WTC11 (cell line): ENCODE measurements around the gene LRFN2. TPM values are rescaled to one million over a fixed set of nuclear protein-coding genes. Genes with fewer than 3 reads are reported as not detected.

Source experiments
- ATAC-seq: fragments of 200-7000 bp; cut with Tn5 transposase; 2 replicates; pipeline ENCODE4 v1.10.0; 2021; ENCODE audit warnings: mild to moderate bottlenecking, moderate library complexity
- CTCF ChIA-PET: fragments of 300-600 bp; sonication (Branson Sonifier 250); formaldehyde crosslinking; loops from one replicate; lab custom pipeline; 2021; ENCODE audit warnings: antibody characterized with exemption; lab: Charles Lee
- POLR2A ChIA-PET: fragments of 350-600 bp; sonication (Branson Sonifier 250); formaldehyde crosslinking; loops from one replicate; lab custom pipeline; 2021; ENCODE audit warnings: antibody characterized with exemption; lab: Charles Lee
- DNase-seq: peaks from one replicate; pipeline ENCODE4 v3.0.0; 2021; ENCODE audit warnings: low spot score
- H3K27ac Mint-ChIP-seq: 2 replicates; pipeline ENCODE4 v1.8.0; 2021; ENCODE audit warnings: mixed read lengths
- H3K27me3 Mint-ChIP-seq: 2 replicates; pipeline ENCODE4 v1.8.0; 2021; ENCODE audit warnings: low read depth, mild to moderate bottlenecking, moderate library complexity, mixed read lengths
- H3K36me3 Mint-ChIP-seq: 2 replicates; pipeline ENCODE4 v1.8.0; 2021; ENCODE audit warnings: mixed read lengths
- H3K4me1 Mint-ChIP-seq: 2 replicates; pipeline ENCODE4 v1.8.0; 2022; ENCODE audit warnings: mixed read lengths
- H3K4me3 Mint-ChIP-seq: 2 replicates; pipeline ENCODE4 v1.8.0; 2021; ENCODE audit warnings: mild to moderate bottlenecking, moderate library complexity, mixed read lengths
- H3K9me3 Mint-ChIP-seq: 2 replicates; pipeline ENCODE4 v1.8.0; 2021; ENCODE audit warnings: mixed read lengths
- ATF2 ChIP-seq: sonication (generic); formaldehyde crosslinking; IDR thresholded peaks from 2 replicates; pipeline ENCODE4 v1.8.1; 2022; ENCODE audit warnings: low read depth, missing genetic modification reagents, borderline replicate concordance
- ATF6 ChIP-seq: sonication (generic); formaldehyde crosslinking; IDR thresholded peaks from 2 replicates; pipeline ENCODE4 v1.8.1; 2023; ENCODE audit warnings: mild to moderate bottlenecking, missing genetic modification reagents
- E2F1 ChIP-seq: sonication (generic); formaldehyde crosslinking; IDR thresholded peaks from 2 replicates; pipeline ENCODE4 v1.8.0; 2022; ENCODE audit warnings: mild to moderate bottlenecking, missing genetic modification reagents
- ERG ChIP-seq: fragments of 250-450 bp; sonication (Bioruptor Pico); IDR thresholded peaks from 2 replicates; pipeline ENCODE4 v1.8.0; 2021; ENCODE audit warnings: mild to moderate bottlenecking
- FOXK1 ChIP-seq: sonication (generic); formaldehyde crosslinking; IDR thresholded peaks from 2 replicates; pipeline ENCODE4 v1.8.0; 2022; ENCODE audit warnings: mild to moderate bottlenecking, moderate library complexity, missing genetic modification reagents
- NFE2L1 ChIP-seq: sonication (generic); formaldehyde crosslinking; IDR thresholded peaks from 2 replicates; pipeline ENCODE4 v1.8.1; 2023; ENCODE audit warnings: missing genetic modification reagents
- NFYB ChIP-seq: sonication (generic); formaldehyde crosslinking; conservative IDR thresholded peaks from 2 replicates; pipeline ENCODE4 v1.8.0; 2022; ENCODE audit warnings: low read depth, missing genetic modification reagents
- NR2C2 ChIP-seq: sonication (generic); formaldehyde crosslinking; IDR thresholded peaks from 2 replicates; pipeline ENCODE4 v1.8.0; 2022; ENCODE audit warnings: mild to moderate bottlenecking, missing genetic modification reagents
- NR3C1 ChIP-seq: sonication (generic); formaldehyde crosslinking; conservative IDR thresholded peaks from 2 replicates; pipeline ENCODE4 v1.8.1; 2023; ENCODE audit warnings: low read depth, mild to moderate bottlenecking, missing genetic modification reagents
- OVOL2 ChIP-seq: fragments of 250-450 bp; sonication (Bioruptor Pico); IDR thresholded peaks from 2 replicates; pipeline ENCODE4 v1.9.0; 2021; ENCODE audit warnings: mild to moderate bottlenecking, borderline replicate concordance
- STAT6 ChIP-seq: sonication (generic); formaldehyde crosslinking; conservative IDR thresholded peaks from 2 replicates; pipeline ENCODE4 v1.8.1; 2023; ENCODE audit warnings: mild to moderate bottlenecking, low read depth, missing genetic modification reagents, moderate library complexity
- TEAD4 ChIP-seq: sonication (generic); formaldehyde crosslinking; IDR thresholded peaks from 2 replicates; pipeline ENCODE4 v1.8.0; 2022; ENCODE audit warnings: mild to moderate bottlenecking, missing genetic modification reagents
- ZBTB21 ChIP-seq: sonication (generic); formaldehyde crosslinking; IDR thresholded peaks from 2 replicates; pipeline ENCODE4 v1.8.1; 2023; ENCODE audit warnings: mild to moderate bottlenecking, missing genetic modification reagents, borderline replicate concordance
- ZNF219 ChIP-seq: sonication (generic); formaldehyde crosslinking; IDR thresholded peaks from 2 replicates; pipeline ENCODE4 v1.8.0; 2023; ENCODE audit warnings: missing genetic modification reagents, mild to moderate bottlenecking, borderline replicate concordance
- ZNF232 ChIP-seq: sonication (generic); formaldehyde crosslinking; IDR thresholded peaks from 2 replicates; pipeline ENCODE4 v1.8.0; 2022; ENCODE audit warnings: mild to moderate bottlenecking, missing genetic modification reagents
- ZNF317 ChIP-seq: sonication (generic); formaldehyde crosslinking; IDR thresholded peaks from 2 replicates; pipeline ENCODE4 v1.8.1; 2023; ENCODE audit warnings: low read depth, mild to moderate bottlenecking, moderate library complexity, missing genetic modification reagents, borderline replicate concordance
- ZNF396 ChIP-seq: fragments of 250-450 bp; sonication (Bioruptor Pico); IDR thresholded peaks from 2 replicates; pipeline ENCODE4 v1.8.0; 2021; ENCODE audit warnings: mild to moderate bottlenecking, moderate library complexity, borderline replicate concordance
- ZNF532 ChIP-seq: fragments of 250-450 bp; sonication (Bioruptor Pico); IDR thresholded peaks from 2 replicates; pipeline ENCODE4 v1.9.0; 2021; ENCODE audit warnings: mild to moderate bottlenecking, borderline replicate concordance
- total RNA-seq: library from RNA; stranded (reverse); gene quantifications from 3 replicates; pipeline ENCODE4 v1.2.3, GENCODE V29; 2021

Gene LRFN2
- total RNA-seq, 1 experiment from 2014 or later = 1.6 TPM

GRCh38 chr6:40383348-40384115 is 203.6 kb downstream of the LRFN2 start (continued):
- TF ChIP-seq ZNF532 (CRISPR knock-in tag) (no peak), ZNF232 (CRISPR knock-in tag) (no peak), NFYB (CRISPR knock-in tag) (no peak), NR3C1 (no peak)

- H3K4me3 Mint-ChIP-seq = no peak overlapping the region
- no peak for DNase-seq
- H3K27me3 Mint-ChIP-seq = no peaks in the 10 kb centered on the region; the same call in none of the 2 replicates
- no peaks in the 10 kb centered on the region for H3K4me1 Mint-ChIP-seq
- H3K9me3 Mint-ChIP-seq = no peaks in the 10 kb centered on the region
- no peak overlapping the region for H3K27ac Mint-ChIP-seq
- H3K36me3 Mint-ChIP-seq = no peaks in the 10 kb centered on the region
- TF ChIP-seq FOXK1 (CRISPR knock-in tag) (no peak), E2F1 (no peak), ZNF317 (CRISPR knock-in tag) (no peak), ZNF396 (CRISPR knock-in tag) (no peak), ZNF219 (CRISPR knock-in tag) (no peak), TEAD4 (no peak), ATF6 (CRISPR knock-in tag) (no peak), NFE2L1 (CRISPR knock-in tag) (no peak), OVOL2 (CRISPR knock-in tag) (no peak), ZBTB21 (CRISPR knock-in tag) (no peak), STAT6 (CRISPR knock-in tag) (no peak), NR2C2 (no peak), ERG (no peak), ATF2 (CRISPR knock-in tag) (no peak)
- no peak for ATAC-seq
- CTCF ChIA-PET = no interaction called here
- POLR2A ChIA-PET = no interaction called here
These were observed 206.9 kb downstream of the LRFN2 start for GRCh38 chr6:40380271-40380670.
